ENCODE results near the gene NT5DC3.

GRCh38 chr12:103882861-103883596, 42.0 kb upstream of the NT5DC3 start:
- TF ChIP-seq CTCF (IDR thresholded peaks at IDR 0.05; ENCODE audit: poor library complexity): no peak
- no peak for TF ChIP-seq EZH2 (IDR thresholded peaks at IDR 0.05; ENCODE audit: borderline replicate concordance)
- TF ChIP-seq EZH2phosphoT487 (IDR thresholded peaks at IDR 0.05; ENCODE audit: low read depth, severe bottlenecking, unreplicated experiment): no peak

All from hepatocyte (in vitro differentiated cells).